HCT116 (cell line): ENCODE measurements around the gene RACGAP1. TPM values are rescaled to one million over a fixed set of nuclear protein-coding genes. Genes with fewer than 3 reads are reported as not detected.

Source experiments
- ATAC-seq: fragments of 200-7000 bp; cut with Tn5 transposase; 2 replicates; pipeline ENCODE4 v1.9.1; 2020; ENCODE audit warnings: mild to moderate bottlenecking, moderate library complexity
- BruUV-seq: library from RNA; stranded (reverse); fragments of 400-500 nt; replicated peaks from 2 replicates; lab custom pipeline; 2021; lab: Mats Ljungman, UMichigan
- CTCF ChIA-PET: fragments of 300-600 bp; sonication (Branson Sonifier 250); formaldehyde crosslinking; loops from one replicate; lab custom pipeline; 2021; ENCODE audit warnings: antibody characterized with exemption; lab: Charles Lee
- POLR2A ChIA-PET: fragments of 300-600, 350-600 bp; sonication (Branson Sonifier 250); formaldehyde crosslinking; loops from one replicate; lab custom pipeline; 2021; ENCODE audit warnings: antibody characterized with exemption; lab: Charles Lee
- RAD21 ChIA-PET, 2 experiments: fragments of 300-600 bp; sonication (Branson Sonifier 250); formaldehyde crosslinking; loops; one replicate each; lab custom pipeline; 2023; ENCODE audit warnings: low total read pairs in 2 of 2; ENCODE audit not compliant: uncharacterized antibody in 2 of 2, unreplicated experiment in 2 of 2, low non-redundant PET in 1 of 2; lab: Charles Lee
- DNase-seq: peaks from one replicate; pipeline ENCODE4 v3.0.0-alpha.2; 2010; ENCODE audit warnings: low read depth, low spot score
- H2AFZ ChIP-seq: fragments of 200-600 bp; shearing (Covaris generic), sonication (generic); 2 replicates; pipeline ENCODE4 v1.6.1; 2017; ENCODE audit warnings: low read depth, mixed run types, mixed read lengths, antibody characterized with exemption, low read length; ENCODE audit not compliant: poor library complexity, severe bottlenecking
- H3K27ac ChIP-seq: 2 replicates; pipeline ENCODE4 v1.5.1; 2012; ENCODE audit warnings: low read depth, low read length
- H3K27me3 ChIP-seq: fragments of 200-600 bp; sonication (generic); 2 replicates; pipeline ENCODE4 v1.6.1; 2016; ENCODE audit warnings: mixed run types, low read length, mixed read lengths; ENCODE audit not compliant: insufficient read depth
- H3K36me3 ChIP-seq, 2 experiments: fragments of 200-500 bp in 1 of 2; fragments of 200-600 bp in 1 of 2; sonication (Bioruptor generic) in 1 of 2; sonication (generic) in 1 of 2; 2 replicates each; pipeline versions ENCODE4 v1.5.1 to v1.6.1; 2014 to 2016; ENCODE audit warnings: low read length in 2 of 2, inconsistent platforms in 1 of 2, mixed read lengths in 1 of 2, mixed run types in 1 of 2; ENCODE audit not compliant: insufficient read depth in 2 of 2, control insufficient read depth in 1 of 2
- H3K4me1 ChIP-seq, 2 experiments: fragments of 200-600 bp in 1 of 2; sonication (generic) in 1 of 2; 2 replicates each; pipeline versions ENCODE4 v1.5.1 to v1.6.1; 2012 to 2017; ENCODE audit warnings: low read length in 2 of 2, inconsistent platforms in 1 of 2, mild to moderate bottlenecking in 1 of 2, mixed read lengths in 1 of 2, mixed run types in 1 of 2, moderate library complexity in 1 of 2; ENCODE audit not compliant: insufficient read depth in 2 of 2, control insufficient read depth in 1 of 2
- H3K4me2 ChIP-seq: fragments of 200-600 bp; sonication (generic); 2 replicates; pipeline ENCODE4 v1.6.1; 2017; ENCODE audit warnings: mixed run types, low read length, mixed read lengths
- H3K4me3 ChIP-seq, 2 experiments: fragments of 200-600 bp in 1 of 2; sonication (generic) in 1 of 2; replicated peaks in 1 of 2; 2 replicates each; pipeline ENCODE4 v1.5.1; 2011 to 2016; ENCODE audit warnings: low read length in 2 of 2, control low read depth in 1 of 2, low read depth in 1 of 2, mild to moderate bottlenecking in 1 of 2, mixed read lengths in 1 of 2, mixed run types in 1 of 2
- H3K79me2 ChIP-seq: fragments of 200-600 bp; sonication (generic); 2 replicates; pipeline ENCODE4 v1.6.1; 2017; ENCODE audit warnings: mild to moderate bottlenecking, mixed run types, low read length, moderate library complexity, mixed read lengths; ENCODE audit not compliant: insufficient read depth
- H3K9ac ChIP-seq: fragments of 200-600 bp; sonication (generic); 2 replicates; pipeline ENCODE4 v1.6.1; 2016; ENCODE audit warnings: low read length, mixed read lengths
- H3K9me2 ChIP-seq: fragments of 200-600 bp; sonication (generic), shearing (Covaris generic); 2 replicates; pipeline ENCODE4 v1.6.1; 2017; ENCODE audit warnings: mixed run types, mild to moderate bottlenecking, moderate library complexity; ENCODE audit not compliant: insufficient read depth
- H3K9me3 ChIP-seq, 2 experiments: fragments of 200-500 bp in 1 of 2; fragments of 200-600 bp in 1 of 2; sonication (Bioruptor generic) in 1 of 2; sonication (generic) in 1 of 2; 2 replicates each; pipeline ENCODE4 v1.6.1; 2014 to 2017; ENCODE audit warnings: low read length in 2 of 2, mixed read lengths in 2 of 2, inconsistent platforms in 1 of 2, low read depth in 1 of 2, mild to moderate bottlenecking in 1 of 2, mixed run types in 1 of 2, moderate library complexity in 1 of 2; ENCODE audit not compliant: control insufficient read depth in 1 of 2, insufficient read depth in 1 of 2
- H4K20me1 ChIP-seq: fragments of 200-600 bp; sonication (generic), shearing (Covaris generic); 2 replicates; pipeline ENCODE4 v1.6.1; 2017; ENCODE audit warnings: mixed run types, mild to moderate bottlenecking, moderate library complexity; ENCODE audit not compliant: insufficient read depth
- CBX3 ChIP-seq: IDR thresholded peaks from 2 replicates; pipeline ENCODE4 v1.6.1; 2012; ENCODE audit warnings: low read depth
- CEBPB ChIP-seq: IDR thresholded peaks from 2 replicates; pipeline ENCODE4 v1.6.1; 2012; ENCODE audit warnings: low read depth
- EGR1 ChIP-seq: IDR thresholded peaks from 2 replicates; pipeline ENCODE4 v1.6.1; 2012; ENCODE audit warnings: low read depth
- ELF1 ChIP-seq: IDR thresholded peaks from 2 replicates; pipeline ENCODE4 v1.6.1; 2012; ENCODE audit warnings: low read depth, borderline replicate concordance
- FOSL1 ChIP-seq: IDR thresholded peaks from 2 replicates; pipeline ENCODE4 v1.6.1; 2012; ENCODE audit warnings: low read depth
- JUND ChIP-seq: IDR thresholded peaks from 2 replicates; pipeline ENCODE4 v1.6.1; 2012
- RAD21 ChIP-seq: IDR thresholded peaks from 2 replicates; pipeline ENCODE4 v1.6.1; 2012; ENCODE audit warnings: low read depth, mild to moderate bottlenecking
- SIN3A ChIP-seq: IDR thresholded peaks from 2 replicates; pipeline ENCODE4 v1.6.1; 2012; ENCODE audit warnings: low read depth
- SP1 ChIP-seq: IDR thresholded peaks from 2 replicates; pipeline ENCODE4 v1.6.1; 2012; ENCODE audit warnings: low read depth
- YY1 ChIP-seq: IDR thresholded peaks from 2 replicates; pipeline ENCODE4 v1.6.1; 2011; ENCODE audit warnings: low read length, low read depth, moderate library complexity, mild to moderate bottlenecking; ENCODE audit not compliant: insufficient replicate concordance; ENCODE audit errors: extremely low read depth
- ZFX ChIP-seq: fragments of 450-650 bp; IDR thresholded peaks from 2 replicates; pipeline ENCODE4 v1.6.1; 2017
- intact Hi-C: fragments of 100-400 bp; cut with micrococcal nuclease; formaldehyde crosslinking; loops from 2 replicates; pipeline ENCODE4 v1.10.0; 2022
- total RNA-seq: library from RNA; stranded (reverse); gene quantifications from one replicate; pipeline ENCODE4 v1.2.1, GENCODE V29; 2021; ENCODE audit not compliant: unreplicated experiment
- TF ChIP-seq, protein P1 (sequence below): IDR thresholded peaks from 2 replicates; pipeline ENCODE4 v1.6.1; 2011; ENCODE audit warnings: mild to moderate bottlenecking, low read length, moderate library complexity; ENCODE audit not compliant: insufficient replicate concordance; ENCODE audit errors: extremely low read depth
- TF ChIP-seq, protein P2 (sequence below): IDR thresholded peaks from 2 replicates; pipeline ENCODE4 v1.6.1; 2012
- TF ChIP-seq, protein P3 (sequence below): IDR thresholded peaks from 2 replicates; pipeline ENCODE4 v1.6.1; 2012; ENCODE audit warnings: low read depth
- TF ChIP-seq, protein P4 (sequence below): IDR thresholded peaks from 2 replicates; pipeline ENCODE4 v1.6.1; 2012

RACGAP1 gene
- total RNA-seq, 1 experiment from 2014 or later: 147 TPM

DNA sequence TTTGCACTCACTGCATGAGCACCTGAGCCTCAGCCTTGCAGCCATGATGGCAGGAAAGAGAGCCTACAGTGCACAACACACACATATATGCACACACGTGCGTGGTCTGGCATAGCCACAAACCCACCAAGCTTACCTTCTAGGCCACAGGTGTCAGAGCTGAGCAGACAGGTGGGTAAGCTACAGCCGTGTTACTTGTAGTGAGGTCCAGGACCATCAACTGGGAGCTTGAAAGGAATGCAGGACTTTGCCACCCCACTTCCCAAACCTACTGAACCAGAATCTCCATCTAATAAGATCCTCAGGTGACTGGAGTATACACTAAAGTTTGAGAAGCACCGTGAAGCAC lies 34.8 kb upstream of the RACGAP1 start (continued):
- TF ChIP-seq, protein P1, sequence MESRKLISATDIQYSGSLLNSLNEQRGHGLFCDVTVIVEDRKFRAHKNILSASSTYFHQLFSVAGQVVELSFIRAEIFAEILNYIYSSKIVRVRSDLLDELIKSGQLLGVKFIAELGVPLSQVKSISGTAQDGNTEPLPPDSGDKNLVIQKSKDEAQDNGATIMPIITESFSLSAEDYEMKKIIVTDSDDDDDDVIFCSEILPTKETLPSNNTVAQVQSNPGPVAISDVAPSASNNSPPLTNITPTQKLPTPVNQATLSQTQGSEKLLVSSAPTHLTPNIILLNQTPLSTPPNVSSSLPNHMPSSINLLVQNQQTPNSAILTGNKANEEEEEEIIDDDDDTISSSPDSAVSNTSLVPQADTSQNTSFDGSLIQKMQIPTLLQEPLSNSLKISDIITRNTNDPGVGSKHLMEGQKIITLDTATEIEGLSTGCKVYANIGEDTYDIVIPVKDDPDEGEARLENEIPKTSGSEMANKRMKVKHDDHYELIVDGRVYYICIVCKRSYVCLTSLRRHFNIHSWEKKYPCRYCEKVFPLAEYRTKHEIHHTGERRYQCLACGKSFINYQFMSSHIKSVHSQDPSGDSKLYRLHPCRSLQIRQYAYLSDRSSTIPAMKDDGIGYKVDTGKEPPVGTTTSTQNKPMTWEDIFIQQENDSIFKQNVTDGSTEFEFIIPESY: no peak

DNA sequence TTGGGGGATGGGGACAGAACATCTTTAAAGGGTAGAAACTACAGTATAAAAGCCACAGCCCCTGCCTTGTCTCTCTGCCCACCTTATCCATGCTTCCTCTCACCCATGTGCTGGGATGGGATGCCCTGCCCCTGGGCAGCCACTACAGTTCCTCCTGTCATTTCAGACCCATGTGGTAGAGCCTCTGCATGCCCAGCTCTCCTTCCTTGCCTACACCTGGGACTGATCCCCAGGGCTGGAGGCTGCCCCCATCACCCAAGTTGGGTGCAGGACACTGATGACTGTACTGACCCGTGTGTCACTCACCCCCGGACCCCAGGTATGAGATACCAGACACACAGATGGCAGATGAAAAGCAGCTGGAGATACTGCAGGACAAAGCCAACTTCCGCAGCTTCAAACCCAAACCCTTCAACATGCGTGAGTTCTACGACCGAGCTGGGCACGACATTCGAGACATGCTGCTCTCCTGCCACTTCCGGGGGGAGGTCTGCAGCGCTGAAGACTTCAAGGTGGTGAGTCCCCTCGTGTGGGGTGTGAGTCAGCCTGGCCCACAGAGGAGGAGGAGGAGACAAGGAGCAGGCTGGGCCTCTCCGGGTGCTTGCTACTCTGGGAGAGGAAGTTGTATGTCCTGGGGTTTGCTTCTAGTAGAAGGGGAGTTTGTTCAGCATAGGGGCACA lies 34.3 kb upstream of the RACGAP1 start:
- Histone ChIP-seq H3K4me1 (peaks cover 15 to 25% of the 10 kb centered on the region in 2 experiments; a peak in 3 of 4 replicates), H3K4me3 (no peak overlapping the region), H2AFZ (no peak overlapping the region), H3K27ac (no peak overlapping the region), H3K4me2 (no peak overlapping the region), H3K79me2 (no peaks in the 10 kb centered on the region), H3K9ac (no peak overlapping the region), H3K9me2 (no peaks in the 10 kb centered on the region), H3K27me3 (no peaks in the 10 kb centered on the region), H4K20me1 (no peaks in the 10 kb centered on the region), H3K9me3 (no peaks in the 10 kb centered on the region), H3K36me3 (peaks cover 2 to 23% of the 10 kb centered on the region in 2 experiments; a peak in 2 of 4 replicates)
- DNase-seq (no peak), ATAC-seq (no peak)
- TF ChIP-seq CEBPB (no peak), SP1 (no peak), ELF1 (no peak), CBX3 (no peak), SIN3A (no peak), ZFX (no peak), FOSL1 (no peak), RAD21 (no peak), YY1 (no peak), JUND (no peak), EGR1 (no peak)
- TF ChIP-seq, protein P2, sequence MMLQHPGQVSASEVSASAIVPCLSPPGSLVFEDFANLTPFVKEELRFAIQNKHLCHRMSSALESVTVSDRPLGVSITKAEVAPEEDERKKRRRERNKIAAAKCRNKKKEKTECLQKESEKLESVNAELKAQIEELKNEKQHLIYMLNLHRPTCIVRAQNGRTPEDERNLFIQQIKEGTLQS: no peak
- TF ChIP-seq, protein P3, sequence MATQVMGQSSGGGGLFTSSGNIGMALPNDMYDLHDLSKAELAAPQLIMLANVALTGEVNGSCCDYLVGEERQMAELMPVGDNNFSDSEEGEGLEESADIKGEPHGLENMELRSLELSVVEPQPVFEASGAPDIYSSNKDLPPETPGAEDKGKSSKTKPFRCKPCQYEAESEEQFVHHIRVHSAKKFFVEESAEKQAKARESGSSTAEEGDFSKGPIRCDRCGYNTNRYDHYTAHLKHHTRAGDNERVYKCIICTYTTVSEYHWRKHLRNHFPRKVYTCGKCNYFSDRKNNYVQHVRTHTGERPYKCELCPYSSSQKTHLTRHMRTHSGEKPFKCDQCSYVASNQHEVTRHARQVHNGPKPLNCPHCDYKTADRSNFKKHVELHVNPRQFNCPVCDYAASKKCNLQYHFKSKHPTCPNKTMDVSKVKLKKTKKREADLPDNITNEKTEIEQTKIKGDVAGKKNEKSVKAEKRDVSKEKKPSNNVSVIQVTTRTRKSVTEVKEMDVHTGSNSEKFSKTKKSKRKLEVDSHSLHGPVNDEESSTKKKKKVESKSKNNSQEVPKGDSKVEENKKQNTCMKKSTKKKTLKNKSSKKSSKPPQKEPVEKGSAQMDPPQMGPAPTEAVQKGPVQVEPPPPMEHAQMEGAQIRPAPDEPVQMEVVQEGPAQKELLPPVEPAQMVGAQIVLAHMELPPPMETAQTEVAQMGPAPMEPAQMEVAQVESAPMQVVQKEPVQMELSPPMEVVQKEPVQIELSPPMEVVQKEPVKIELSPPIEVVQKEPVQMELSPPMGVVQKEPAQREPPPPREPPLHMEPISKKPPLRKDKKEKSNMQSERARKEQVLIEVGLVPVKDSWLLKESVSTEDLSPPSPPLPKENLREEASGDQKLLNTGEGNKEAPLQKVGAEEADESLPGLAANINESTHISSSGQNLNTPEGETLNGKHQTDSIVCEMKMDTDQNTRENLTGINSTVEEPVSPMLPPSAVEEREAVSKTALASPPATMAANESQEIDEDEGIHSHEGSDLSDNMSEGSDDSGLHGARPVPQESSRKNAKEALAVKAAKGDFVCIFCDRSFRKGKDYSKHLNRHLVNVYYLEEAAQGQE: no peak
- TF ChIP-seq, protein P4, sequence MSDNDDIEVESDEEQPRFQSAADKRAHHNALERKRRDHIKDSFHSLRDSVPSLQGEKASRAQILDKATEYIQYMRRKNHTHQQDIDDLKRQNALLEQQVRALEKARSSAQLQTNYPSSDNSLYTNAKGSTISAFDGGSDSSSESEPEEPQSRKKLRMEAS: no peak
- intact Hi-C loops: loop anchor here (5.0 kb wide), 1 partner anchor 192 kb away; no protein-coding TSS in a partner anchor
- POLR2A ChIA-PET: no interaction called here
- no TSS peak for BruUV-seq
- CTCF ChIA-PET: interaction anchor here (1.4 kb wide), 1 partner anchor 20 kb away, joined by 3 read pairs; no protein-coding TSS in a partner anchor
- RAD21 ChIA-PET: no interaction called here
